Panc1 (cell line): Measurements from ENCODE around the gene MYLK2.

ENCODE experiments used
- POLR2AphosphoS5 ChIP-seq: IDR thresholded peaks from 2 replicates; pipeline ENCODE4 v1.6.1; 2012; ENCODE audit warnings: mild to moderate bottlenecking, low read depth, low read length, moderate library complexity
- SIN3A ChIP-seq: IDR thresholded peaks from 2 replicates; pipeline ENCODE4 v1.6.1; 2012; ENCODE audit warnings: low read depth, mild to moderate bottlenecking, low read length, moderate library complexity, borderline replicate concordance; ENCODE audit not compliant: insufficient read depth
- TCF7L2 ChIP-seq: IDR thresholded peaks from 2 replicates; pipeline ENCODE4 v1.6.1; 2011; ENCODE audit warnings: mild to moderate bottlenecking, low read depth, low read length, inconsistent platforms
- TF ChIP-seq, protein P1 (sequence below): fragments of 450-650 bp; IDR thresholded peaks from 2 replicates; pipeline ENCODE4 v1.5.1; 2017; ENCODE audit warnings: mild to moderate bottlenecking
- TF ChIP-seq, protein P2 (sequence below), 2 experiments: IDR thresholded peaks; 2 replicates each; pipeline ENCODE4 v1.6.1; 2011 to 2012; ENCODE audit warnings: low read depth in 2 of 2, control low read depth in 1 of 2, low read length in 1 of 2, mild to moderate bottlenecking in 1 of 2, moderate library complexity in 1 of 2; ENCODE audit not compliant: insufficient read depth in 1 of 2

- TF ChIP-seq POLR2AphosphoS5 (no peak), SIN3A (no peak), TCF7L2 (no peak)
- TF ChIP-seq, protein P1, sequence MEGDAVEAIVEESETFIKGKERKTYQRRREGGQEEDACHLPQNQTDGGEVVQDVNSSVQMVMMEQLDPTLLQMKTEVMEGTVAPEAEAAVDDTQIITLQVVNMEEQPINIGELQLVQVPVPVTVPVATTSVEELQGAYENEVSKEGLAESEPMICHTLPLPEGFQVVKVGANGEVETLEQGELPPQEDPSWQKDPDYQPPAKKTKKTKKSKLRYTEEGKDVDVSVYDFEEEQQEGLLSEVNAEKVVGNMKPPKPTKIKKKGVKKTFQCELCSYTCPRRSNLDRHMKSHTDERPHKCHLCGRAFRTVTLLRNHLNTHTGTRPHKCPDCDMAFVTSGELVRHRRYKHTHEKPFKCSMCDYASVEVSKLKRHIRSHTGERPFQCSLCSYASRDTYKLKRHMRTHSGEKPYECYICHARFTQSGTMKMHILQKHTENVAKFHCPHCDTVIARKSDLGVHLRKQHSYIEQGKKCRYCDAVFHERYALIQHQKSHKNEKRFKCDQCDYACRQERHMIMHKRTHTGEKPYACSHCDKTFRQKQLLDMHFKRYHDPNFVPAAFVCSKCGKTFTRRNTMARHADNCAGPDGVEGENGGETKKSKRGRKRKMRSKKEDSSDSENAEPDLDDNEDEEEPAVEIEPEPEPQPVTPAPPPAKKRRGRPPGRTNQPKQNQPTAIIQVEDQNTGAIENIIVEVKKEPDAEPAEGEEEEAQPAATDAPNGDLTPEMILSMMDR = no peak
- TF ChIP-seq, protein P2, sequence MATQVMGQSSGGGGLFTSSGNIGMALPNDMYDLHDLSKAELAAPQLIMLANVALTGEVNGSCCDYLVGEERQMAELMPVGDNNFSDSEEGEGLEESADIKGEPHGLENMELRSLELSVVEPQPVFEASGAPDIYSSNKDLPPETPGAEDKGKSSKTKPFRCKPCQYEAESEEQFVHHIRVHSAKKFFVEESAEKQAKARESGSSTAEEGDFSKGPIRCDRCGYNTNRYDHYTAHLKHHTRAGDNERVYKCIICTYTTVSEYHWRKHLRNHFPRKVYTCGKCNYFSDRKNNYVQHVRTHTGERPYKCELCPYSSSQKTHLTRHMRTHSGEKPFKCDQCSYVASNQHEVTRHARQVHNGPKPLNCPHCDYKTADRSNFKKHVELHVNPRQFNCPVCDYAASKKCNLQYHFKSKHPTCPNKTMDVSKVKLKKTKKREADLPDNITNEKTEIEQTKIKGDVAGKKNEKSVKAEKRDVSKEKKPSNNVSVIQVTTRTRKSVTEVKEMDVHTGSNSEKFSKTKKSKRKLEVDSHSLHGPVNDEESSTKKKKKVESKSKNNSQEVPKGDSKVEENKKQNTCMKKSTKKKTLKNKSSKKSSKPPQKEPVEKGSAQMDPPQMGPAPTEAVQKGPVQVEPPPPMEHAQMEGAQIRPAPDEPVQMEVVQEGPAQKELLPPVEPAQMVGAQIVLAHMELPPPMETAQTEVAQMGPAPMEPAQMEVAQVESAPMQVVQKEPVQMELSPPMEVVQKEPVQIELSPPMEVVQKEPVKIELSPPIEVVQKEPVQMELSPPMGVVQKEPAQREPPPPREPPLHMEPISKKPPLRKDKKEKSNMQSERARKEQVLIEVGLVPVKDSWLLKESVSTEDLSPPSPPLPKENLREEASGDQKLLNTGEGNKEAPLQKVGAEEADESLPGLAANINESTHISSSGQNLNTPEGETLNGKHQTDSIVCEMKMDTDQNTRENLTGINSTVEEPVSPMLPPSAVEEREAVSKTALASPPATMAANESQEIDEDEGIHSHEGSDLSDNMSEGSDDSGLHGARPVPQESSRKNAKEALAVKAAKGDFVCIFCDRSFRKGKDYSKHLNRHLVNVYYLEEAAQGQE (IDR thresholded peaks at IDR 0.05; ENCODE audit: insufficient read depth in 1 of 2, low read depth in 2 of 2, low read length in 1 of 2) = no peak
Observed at GRCh38 chr20:31811796-31812728, 7.1 kb upstream of the MYLK2 start.
